ENCODE data around the gene PPP2R2D. TPM values are rescaled to one million over a fixed set of nuclear protein-coding genes. Genes with fewer than 3 reads are reported as not detected.

The PPP2R2D gene
- total and polyA plus RNA-seq, 4 donors, result 15.6 to 51.4 (median 22.0) TPM

DNA sequence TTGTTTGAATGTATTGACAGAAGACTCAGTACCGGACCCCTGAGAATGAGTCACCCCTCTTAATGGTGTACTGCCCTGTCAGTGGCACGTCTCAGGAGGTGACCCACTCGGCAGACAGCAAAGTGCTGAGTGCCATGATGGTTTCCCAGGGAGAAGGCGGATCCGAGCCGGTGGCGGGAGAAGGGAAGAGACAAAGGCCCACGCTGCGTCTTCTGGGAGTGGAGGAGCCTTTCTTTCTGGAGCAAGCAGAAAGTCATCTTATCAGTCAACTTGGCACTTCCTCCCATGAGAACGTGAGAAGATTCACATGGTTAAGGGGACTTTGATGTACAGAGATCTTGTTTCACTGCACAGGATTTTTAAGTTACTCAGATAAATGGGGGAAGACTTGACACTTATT, 14.6 kb upstream of the PPP2R2D start:
- Histone ChIP-seq H3K4me3 (no peak overlapping the region), H3K9me3 (ENCODE audit: control insufficient read depth in 4 of 4, insufficient read depth in 3 of 4, low read length in 3 of 4) (peaks cover 0 to 13% (median 0%) of the 10 kb centered on the region in 4 donors), H3K36me3 (ENCODE audit: control insufficient read depth in 4 of 4, insufficient read depth in 4 of 4, low read length in 4 of 4) (no peaks in the 10 kb centered on the region), H3K27ac (ENCODE audit: low read depth in 1 of 2, low read length in 1 of 2) (no peak overlapping the region), H3K27me3 (ENCODE audit: control insufficient read depth in 3 of 3, insufficient read depth in 3 of 3, low read length in 2 of 3) (peaks cover 0 to 6% (median 3%) of the 10 kb centered on the region in 3 donors), H3K4me1 (ENCODE audit: control insufficient read depth in 5 of 5, insufficient read depth in 5 of 5, low read length in 5 of 5) (peaks cover 0 to 2% (median 0%) of the 10 kb centered on the region in 5 donors), H3K9ac (ENCODE audit: insufficient read depth in 1 of 2, low read length in 2 of 2) (no peak overlapping the region)
- 81% methylated on average over 10 of the region's 10 CpGs for WGBS, 2 donors
- ATAC-seq (ENCODE audit: insufficient read depth, low FRiP score) (no peak), DNase-seq (no peak)
- TF ChIP-seq, protein P1, sequence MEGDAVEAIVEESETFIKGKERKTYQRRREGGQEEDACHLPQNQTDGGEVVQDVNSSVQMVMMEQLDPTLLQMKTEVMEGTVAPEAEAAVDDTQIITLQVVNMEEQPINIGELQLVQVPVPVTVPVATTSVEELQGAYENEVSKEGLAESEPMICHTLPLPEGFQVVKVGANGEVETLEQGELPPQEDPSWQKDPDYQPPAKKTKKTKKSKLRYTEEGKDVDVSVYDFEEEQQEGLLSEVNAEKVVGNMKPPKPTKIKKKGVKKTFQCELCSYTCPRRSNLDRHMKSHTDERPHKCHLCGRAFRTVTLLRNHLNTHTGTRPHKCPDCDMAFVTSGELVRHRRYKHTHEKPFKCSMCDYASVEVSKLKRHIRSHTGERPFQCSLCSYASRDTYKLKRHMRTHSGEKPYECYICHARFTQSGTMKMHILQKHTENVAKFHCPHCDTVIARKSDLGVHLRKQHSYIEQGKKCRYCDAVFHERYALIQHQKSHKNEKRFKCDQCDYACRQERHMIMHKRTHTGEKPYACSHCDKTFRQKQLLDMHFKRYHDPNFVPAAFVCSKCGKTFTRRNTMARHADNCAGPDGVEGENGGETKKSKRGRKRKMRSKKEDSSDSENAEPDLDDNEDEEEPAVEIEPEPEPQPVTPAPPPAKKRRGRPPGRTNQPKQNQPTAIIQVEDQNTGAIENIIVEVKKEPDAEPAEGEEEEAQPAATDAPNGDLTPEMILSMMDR (IDR thresholded peaks at IDR 0.05; ENCODE audit: control extremely low read depth, extremely low read depth), result no peak

DNA sequence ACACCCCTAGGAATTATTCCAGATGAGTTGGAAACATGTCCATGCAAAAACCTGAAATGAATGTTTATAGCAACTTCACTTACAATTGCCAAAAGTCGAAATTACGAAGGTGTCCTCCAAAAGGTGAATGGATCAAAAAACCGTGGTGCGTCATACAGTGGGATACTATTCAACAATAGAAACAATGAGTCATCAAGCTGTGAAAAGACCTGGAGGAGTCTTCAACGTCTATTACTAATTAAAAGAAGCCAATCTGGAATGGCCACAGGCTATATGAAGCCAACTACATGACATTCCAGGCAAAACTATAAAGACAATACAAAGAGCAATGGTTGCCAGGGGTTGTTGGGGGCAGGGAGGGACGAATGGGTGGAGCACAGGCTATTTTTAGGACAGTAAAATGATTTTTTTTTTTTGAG, 12.6 kb upstream of the PPP2R2D start:
- no peak overlapping the region for H3K9ac ChIP-seq (ENCODE audit: insufficient read depth in 1 of 2, low read length in 2 of 2)
- TF ChIP-seq, protein P1 (IDR thresholded peaks at IDR 0.05; ENCODE audit: control extremely low read depth, extremely low read depth), result no peak
- WGBS, 2 donors, result 78 to 85% methylated on average over 6 of the region's 6 CpGs

DNA sequence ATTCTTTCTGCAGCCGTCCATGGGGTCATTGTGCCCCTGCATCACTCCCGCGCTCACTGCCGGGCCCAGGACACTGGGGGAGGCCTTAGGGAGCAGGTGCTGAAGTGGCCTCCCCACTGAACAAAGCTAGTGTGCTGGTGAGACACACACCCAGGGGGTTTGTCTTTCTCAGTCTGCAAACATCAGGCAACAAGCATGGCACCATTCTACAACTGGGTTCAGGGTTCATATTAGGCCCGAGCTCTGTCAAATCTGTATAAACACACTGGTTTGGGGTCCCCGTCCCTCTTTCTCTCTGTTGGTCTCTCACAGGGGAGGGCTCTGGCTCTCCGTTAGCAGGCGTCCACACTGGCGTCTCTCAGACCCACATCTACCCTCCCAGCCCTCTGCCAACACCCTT, 11.1 kb upstream of the PPP2R2D start:
- H3K27ac ChIP-seq (ENCODE audit: low read depth in 1 of 2, low read length in 1 of 2), result no peak overlapping the region
- peaks cover 0 to 18% (median 14%) of the 10 kb centered on the region in 3 donors for H3K27me3 ChIP-seq (ENCODE audit: control insufficient read depth in 3 of 3, insufficient read depth in 3 of 3, low read length in 2 of 3)
- peaks cover 0 to 3% (median 0%) of the 10 kb centered on the region in 4 donors for H3K9me3 ChIP-seq (ENCODE audit: control insufficient read depth in 4 of 4, insufficient read depth in 3 of 4, low read length in 3 of 4)
- no peak for ATAC-seq (ENCODE audit: insufficient read depth, low FRiP score)
- TF ChIP-seq, protein P1 (IDR thresholded peaks at IDR 0.05; ENCODE audit: control extremely low read depth, extremely low read depth), result no peak
- no peaks in the 10 kb centered on the region for H3K36me3 ChIP-seq (ENCODE audit: control insufficient read depth in 4 of 4, insufficient read depth in 4 of 4, low read length in 4 of 4)
- no peak overlapping the region for H3K4me3 ChIP-seq
- no peak overlapping the region for H3K9ac ChIP-seq (ENCODE audit: insufficient read depth in 1 of 2, low read length in 2 of 2)
- no peak for DNase-seq
- H3K4me1 ChIP-seq (ENCODE audit: control insufficient read depth in 5 of 5, insufficient read depth in 5 of 5, low read length in 5 of 5), result peaks cover 0 to 3% (median 0%) of the 10 kb centered on the region in 5 donors
- 92 to 93% methylated on average over 9 of the region's 9 CpGs for WGBS, 2 donors

More for the DNA sequence above, 12.6 kb upstream of the PPP2R2D start:
- no peaks in the 10 kb centered on the region for H3K36me3 ChIP-seq (ENCODE audit: control insufficient read depth in 4 of 4, insufficient read depth in 4 of 4, low read length in 4 of 4)
- ATAC-seq (ENCODE audit: insufficient read depth, low FRiP score) (no peak), DNase-seq (no peak)
- peaks cover 0 to 3% (median 0%) of the 10 kb centered on the region in 4 donors for H3K9me3 ChIP-seq (ENCODE audit: control insufficient read depth in 4 of 4, insufficient read depth in 3 of 4, low read length in 3 of 4)
- peaks cover 0 to 16% (median 10%) of the 10 kb centered on the region in 3 donors for H3K27me3 ChIP-seq (ENCODE audit: control insufficient read depth in 3 of 3, insufficient read depth in 3 of 3, low read length in 2 of 3)
- H3K4me3 ChIP-seq, result no peak overlapping the region
- H3K27ac ChIP-seq (ENCODE audit: low read depth in 1 of 2, low read length in 1 of 2), result no peak overlapping the region
- peaks cover 0 to 3% (median 0%) of the 10 kb centered on the region in 5 donors for H3K4me1 ChIP-seq (ENCODE audit: control insufficient read depth in 5 of 5, insufficient read depth in 5 of 5, low read length in 5 of 5)

Data from lung (tissue), 12 donors.